Measurements from ENCODE around the gene TMEM200C.
"Not testable (repeated sequence)": the region's sequence is repeated elsewhere in the genome, so short reads cannot be mapped to it uniquely, and the experiment has no call there.

TMEM200C gene

GRCh38 chr18:5891854-5892215, 3.5 kb downstream of the TMEM200C start:
- no peak for DNase-seq

- no peak for DNase-seq
Observed at GRCh38 chr18:5891184-5891853, 4.0 kb downstream of the TMEM200C start.

GRCh38 chr18:5890331-5891183, 4.8 kb downstream of the TMEM200C start:
- DNase-seq = no peak

- DNase-seq = no peak
Observed at GRCh38 chr18:5885361-5885760, 10.0 kb downstream of the TMEM200C start.

- no peak for DNase-seq
Observed at GRCh38 chr18:5884375-5884774, 10.9 kb downstream of the TMEM200C start.

- peak; percentile 43 for DNase-seq
Observed at GRCh38 chr18:5879479-5879882, 15.8 kb downstream of the TMEM200C start.

- DNase-seq = no peak
Observed at GRCh38 chr18:5876891-5877290, 18.4 kb downstream of the TMEM200C start.

- no peak for DNase-seq
Observed at GRCh38 chr18:5874336-5874735, 21.0 kb downstream of the TMEM200C start.

- DNase-seq = no peak
Observed at GRCh38 chr18:5872886-5873285, 22.4 kb downstream of the TMEM200C start.

- DNase-seq = no peak
Observed at GRCh38 chr18:5871426-5871825, 23.9 kb downstream of the TMEM200C start.

- peak; percentile 43 for DNase-seq
Observed at GRCh38 chr18:5868218-5868854, 27.0 kb downstream of the TMEM200C start.

- DNase-seq = no peak
Observed at GRCh38 chr18:5865521-5865920, 29.8 kb downstream of the TMEM200C start.

GRCh38 chr18:5862127-5862526, 33.2 kb downstream of the TMEM200C start:
- not testable (repeated sequence) for DNase-seq

- DNase-seq = no peak
Observed at GRCh38 chr18:5857180-5857579, 38.1 kb downstream of the TMEM200C start.

GRCh38 chr18:5853253-5853652, 42.1 kb downstream of the TMEM200C start:
- no peak for DNase-seq

- DNase-seq = no peak
Observed at GRCh38 chr18:5851998-5852397, 43.3 kb downstream of the TMEM200C start.

- no peak for DNase-seq
Observed at GRCh38 chr18:5842653-5843052, 52.7 kb downstream of the TMEM200C start.

GRCh38 chr18:5841518-5841917, 53.8 kb downstream of the TMEM200C start:
- no peak for DNase-seq

- no peak for DNase-seq
Observed at GRCh38 chr18:5840547-5840946, 54.8 kb downstream of the TMEM200C start.

- no peak for DNase-seq
Observed at GRCh38 chr18:5840025-5840424, 55.3 kb downstream of the TMEM200C start.

GRCh38 chr18:5839102-5839501, 56.2 kb downstream of the TMEM200C start:
- no peak for DNase-seq
